K562 (cell line): Measurements from ENCODE around the gene NFS1. TPM values are rescaled to one million over a fixed set of nuclear protein-coding genes. Genes with fewer than 3 reads are reported as not detected.
A peak's percentile ranks its signal among the peaks of the same experiment; 100 is the strongest.
"Not testable (repeated sequence)": the region's sequence is repeated elsewhere in the genome, so short reads cannot be mapped to it uniquely, and the experiment has no call there.

Experiments used
- ATAC-seq: fragments of 200-7000 bp; cut with Tn5 transposase; 3 replicates; pipeline ENCODE4 v1.9.1; 2020; ENCODE audit warnings: moderate library complexity
- BruUV-seq: library from RNA; stranded (reverse); fragments of 400-500 nt; replicated peaks from 2 replicates; lab custom pipeline; 2021; lab: Mats Ljungman, UMichigan
- CTCF ChIA-PET: fragments of 300-600 bp; formaldehyde crosslinking; extraction: SDS; loops from one replicate; lab custom pipeline; 2021; ENCODE audit warnings: low intra/inter-chr PET ratio; lab: Yijun Ruan, JAX
- POLR2A ChIA-PET: fragments of 300-600, 350-650 bp; sonication (Branson Sonifier 250); formaldehyde crosslinking; extraction: SDS; loops from one replicate; lab custom pipeline; 2021; ENCODE audit warnings: antibody characterized with exemption, inconsistent platforms; lab: Yijun Ruan, JAX
- DNase-seq, 4 experiments: peaks; one replicate each; pipeline versions ENCODE4 v3.0.0 to v3.0.0-alpha.2; 2011 to 2018; ENCODE audit warnings: low spot score in 3 of 4, mixed read lengths in 3 of 4; ENCODE audit errors: extremely low read depth in 1 of 4
- FAIRE-seq: peaks from 2 replicates; lab custom pipeline; 2011; peaks lifted over from hg19 to GRCh38; lab: Jason Lieb, UNC
- H2AFZ ChIP-seq: 2 replicates; pipeline ENCODE4 v1.6.0; 2011; ENCODE audit warnings: low read depth, low read length, control low read depth, inconsistent platforms
- H3K27ac ChIP-seq: fragments of 200-600 bp; 3 replicates; pipeline ENCODE4 v1.8.0; 2011; ENCODE audit warnings: low read depth, mild to moderate bottlenecking, control low read depth, inconsistent platforms, low read length, moderate library complexity, mixed read lengths; ENCODE audit errors: extremely low read depth
- H3K27me3 ChIP-seq, 2 experiments: fragments of 300-600 bp in 1 of 2; 2 replicates in 1 of 2; 3 replicates in 1 of 2; pipeline versions ENCODE4 v1.6.0 to v1.8.0; 2011; ENCODE audit warnings: inconsistent platforms in 2 of 2, low read length in 2 of 2, mild to moderate bottlenecking in 1 of 2, mixed read lengths in 1 of 2, moderate library complexity in 1 of 2; ENCODE audit not compliant: control insufficient read depth in 2 of 2, insufficient read depth in 2 of 2
- H3K36me3 ChIP-seq: fragments of 300-600 bp; 3 replicates; pipeline ENCODE4 v1.8.0; 2011; ENCODE audit warnings: mild to moderate bottlenecking, low read length, inconsistent platforms; ENCODE audit not compliant: control insufficient read depth, insufficient read depth
- H3K4me1 ChIP-seq, 2 experiments: fragments of 200-600 bp in 1 of 2; replicated peaks in 1 of 2; 2 replicates in 1 of 2; 3 replicates in 1 of 2; pipeline versions ENCODE4 v1.5.1 to v1.8.0; 2011; ENCODE audit warnings: inconsistent platforms in 2 of 2, low read length in 2 of 2, mild to moderate bottlenecking in 1 of 2, mixed read lengths in 1 of 2, moderate library complexity in 1 of 2; ENCODE audit not compliant: control insufficient read depth in 2 of 2, insufficient read depth in 2 of 2
- H3K4me2 ChIP-seq: 2 replicates; pipeline ENCODE4 v1.6.1; 2011; ENCODE audit warnings: low read length, control low read depth, inconsistent platforms, mixed read lengths; ENCODE audit not compliant: insufficient read depth
- H3K4me3 ChIP-seq: fragments of 200-600 bp; sonication (generic), shearing (Covaris generic); 2 replicates; pipeline ENCODE4 v1.5.1; 2016; ENCODE audit warnings: control low read depth, inconsistent platforms
- H3K79me2 ChIP-seq: fragments of 200-600 bp; 3 replicates; pipeline ENCODE4 v1.8.0; 2011; ENCODE audit warnings: low read length, inconsistent platforms; ENCODE audit not compliant: control insufficient read depth, insufficient read depth
- H3K9ac ChIP-seq, 2 experiments: 2 replicates each; pipeline versions ENCODE4 v1.6.0 to v1.6.1; 2011; ENCODE audit warnings: low read depth in 2 of 2, low read length in 2 of 2, control low read depth in 1 of 2, inconsistent platforms in 1 of 2, mild to moderate bottlenecking in 1 of 2, mixed read lengths in 1 of 2; ENCODE audit not compliant: insufficient read depth in 1 of 2
- H3K9me1 ChIP-seq: one replicate; pipeline ENCODE4 v1.6.0; 2011; ENCODE audit warnings: inconsistent platforms, mild to moderate bottlenecking, low read length, moderate library complexity; ENCODE audit not compliant: control insufficient read depth, insufficient read depth
- H3K9me3 ChIP-seq: replicated peaks from 2 replicates; pipeline ENCODE4 v1.5.1; 2011; ENCODE audit warnings: low read depth, low read length, inconsistent platforms; ENCODE audit not compliant: control insufficient read depth, insufficient read depth
- H4K20me1 ChIP-seq: replicated peaks from 2 replicates; pipeline ENCODE4 v1.6.1; 2011; ENCODE audit warnings: low read length, inconsistent platforms, mixed read lengths; ENCODE audit not compliant: control insufficient read depth, insufficient read depth
- POLR2A ChIP-seq: fragments of 450-650 bp; conservative IDR thresholded peaks from 2 replicates; pipeline ENCODE4 v1.6.1; 2016
- SPI1 ChIP-seq: IDR thresholded peaks from 2 replicates; pipeline ENCODE4 v1.6.1; 2011; ENCODE audit warnings: low read depth, low read length, control low read depth, borderline replicate concordance
- SUPT5H ChIP-seq: fragments of 450-650 bp; IDR thresholded peaks from 2 replicates; pipeline ENCODE4 v1.6.1; 2016
- WGBS: fragments of 100-300 bp; shearing (Covaris generic); methylation state at CpG from one replicate; pipeline ENCODE4 v1.1.6; 2016; ENCODE audit warnings: low coverage, mixed read lengths; ENCODE audit not compliant: insufficient coverage; ENCODE audit errors: missing lambda C conversion rate; 5-methylcytosine and 5-hydroxymethylcytosine counted together
- in situ Hi-C: fragments of 300-500 bp; cut with MboI; formaldehyde crosslinking; loops from 4 replicates; pipeline ENCODE4 v1.15.0; 2018; ENCODE audit warnings: inconsistent platforms, mixed read lengths
- intact Hi-C: fragments of 100-400 bp; cut with micrococcal nuclease; formaldehyde crosslinking; loops from 2 replicates; pipeline ENCODE4 v1.14.2; 2022
- polyA plus RNA-seq, 8 experiments: library from polyadenylated mRNA; depleted of rRNA in 4 of 8; stranded (reverse) in 5 of 8; unstranded in 3 of 8; fragments of >200 nt; fragmentation: Nextera tagmentation in 2 of 8; fragmentation: Illumina TruSeq in 1 of 8; extraction: Ambion mirVana in 2 of 8; extraction: Trizol in 1 of 8; gene quantifications; 2 replicates each; pipeline versions ENCODE4 v1.2.1 to v1.2.3, GENCODE V29; 2011 to 2014; ENCODE audit warnings: inconsistent platforms in 1 of 8, missing spikeins in 1 of 8
- total RNA-seq, 7 experiments: library from RNA; depleted of rRNA in 6 of 7; stranded (reverse); fragments of >200 nt in 6 of 7; fragmentation: Illumina TruSeq in 2 of 7; extraction: Trizol in 2 of 7; gene quantifications; 2 replicates each; pipeline versions ENCODE4 v1.2.1 to v1.2.3, GENCODE V29; 2011 to 2021; ENCODE audit warnings: low replicate concordance in 1 of 7
- TF ChIP-seq, protein P1 (sequence below): fragments of 450-650 bp; IDR thresholded peaks from 2 replicates; pipeline ENCODE4 v1.7.1; 2018; ENCODE audit warnings: mild to moderate bottlenecking, low read depth; ENCODE audit not compliant: partially characterized antibody

The NFS1 gene
- total and polyA plus RNA-seq, 9 of the 15 experiments (the other 6 are each of a cell fraction or from before 2014, with no cell fraction given) = 11.5 to 84.8 (median 47.1) TPM

DNA sequence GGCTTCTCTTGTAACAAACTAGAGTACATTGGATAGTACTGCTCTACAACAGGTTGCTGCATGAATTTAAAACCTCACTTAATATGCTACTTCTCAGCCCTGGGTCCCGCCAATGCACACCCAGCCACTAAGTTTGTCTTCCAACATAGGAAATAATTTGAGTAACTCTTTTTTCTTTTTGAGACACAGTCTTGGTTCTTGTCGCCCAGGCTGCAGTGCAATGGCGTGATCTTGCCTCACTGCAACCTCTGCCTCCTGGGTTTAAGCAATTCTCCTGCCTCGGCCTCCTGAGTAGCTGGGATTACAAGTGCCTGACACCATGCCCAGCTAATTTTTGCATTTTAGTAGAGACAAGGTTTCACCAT is 24.1 kb upstream of the NFS1 start:
- H2AFZ ChIP-seq, H3K9me3 ChIP-seq, intact Hi-C loops, in situ Hi-C loops, CTCF ChIA-PET, ATAC-seq, H3K4me2 ChIP-seq, H3K27ac ChIP-seq, H3K4me3 ChIP-seq, H3K4me1 ChIP-seq, BruUV-seq: not testable (repeated sequence)
- POLR2A ChIA-PET = interaction anchor here (0.6 to 7.2 kb wide), 4 partner anchors 9 to 59 kb away, joined by 3 to 102 read pairs (median 4); partner anchors contain the start of genes NFS1 and ROMO1
- Histone ChIP-seq H4K20me1 (peaks cover 24% of the 10 kb centered on the region), H3K79me2 (peaks cover 84% of the 10 kb centered on the region)
- 93% methylated on average over 4 of the region's 4 CpGs for WGBS
- TF ChIP-seq SUPT5H = peak; percentile 25; the same call in 1 of the 2 replicates
- TF ChIP-seq, all 486 proteins: peak for 1; not testable (repeated sequence) for 485
- not testable (repeated sequence) for H3K9me1 ChIP-seq, H3K9ac ChIP-seq, H3K27me3 ChIP-seq, DNase-seq, FAIRE-seq
- H3K36me3 ChIP-seq = peaks cover 96% of the 10 kb centered on the region

DNA sequence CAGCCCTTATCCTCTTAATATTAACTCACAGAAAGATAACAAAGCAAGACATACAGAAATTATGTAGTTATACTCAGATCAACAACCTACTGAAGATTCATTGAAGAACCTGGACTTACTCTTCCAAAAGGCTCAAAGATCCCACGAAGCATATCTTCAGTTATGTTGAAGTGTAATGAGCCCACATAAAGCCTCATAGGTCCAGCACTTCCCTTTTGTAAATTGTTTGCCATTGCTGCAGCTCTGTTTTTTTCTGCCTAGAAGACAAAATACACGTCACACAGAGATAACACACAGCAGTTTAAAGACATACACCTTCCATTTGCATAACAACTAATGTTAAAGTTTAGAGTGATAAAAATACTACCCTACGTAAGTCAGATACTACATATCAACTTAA is 22.5 kb upstream of the NFS1 start:
- Histone ChIP-seq H2AFZ (no peak overlapping the region), H3K9ac (no peak overlapping the region), H3K27me3 (no peaks in the 10 kb centered on the region), H3K36me3 (peaks cover 98% of the 10 kb centered on the region), H3K4me1 (no peaks in the 10 kb centered on the region), H3K9me3 (no peaks in the 10 kb centered on the region), H3K4me2 (no peak overlapping the region), H3K27ac (no peak overlapping the region), H3K79me2 (peaks cover 79% of the 10 kb centered on the region), H4K20me1 (peaks cover 24% of the 10 kb centered on the region), H3K9me1 (no peaks in the 10 kb centered on the region), H3K4me3 (no peak overlapping the region)
- WGBS = 77% methylated on average over 3 of the region's 3 CpGs
- no peak for ATAC-seq
- POLR2A ChIA-PET = interaction anchor here (0.6 to 7.2 kb wide), 8 partner anchors 8 to 845 kb away, joined by 3 to 102 read pairs (median 4); partner anchors contain the start of genes NFS1, RBM39 and ROMO1
- intact Hi-C loops (no loop called here), in situ Hi-C loops (no loop called here)
- no peak for DNase-seq
- no peak for FAIRE-seq
- BruUV-seq = no TSS peak
- CTCF ChIA-PET = no interaction called here
- TF ChIP-seq POLR2A (0 out of 2 replicates have a peak, but pooled peaks have one; percentile 24), SPI1 (peak; percentile 45; the same call in 1 of the 2 replicates)
- TF ChIP-seq, protein P1, sequence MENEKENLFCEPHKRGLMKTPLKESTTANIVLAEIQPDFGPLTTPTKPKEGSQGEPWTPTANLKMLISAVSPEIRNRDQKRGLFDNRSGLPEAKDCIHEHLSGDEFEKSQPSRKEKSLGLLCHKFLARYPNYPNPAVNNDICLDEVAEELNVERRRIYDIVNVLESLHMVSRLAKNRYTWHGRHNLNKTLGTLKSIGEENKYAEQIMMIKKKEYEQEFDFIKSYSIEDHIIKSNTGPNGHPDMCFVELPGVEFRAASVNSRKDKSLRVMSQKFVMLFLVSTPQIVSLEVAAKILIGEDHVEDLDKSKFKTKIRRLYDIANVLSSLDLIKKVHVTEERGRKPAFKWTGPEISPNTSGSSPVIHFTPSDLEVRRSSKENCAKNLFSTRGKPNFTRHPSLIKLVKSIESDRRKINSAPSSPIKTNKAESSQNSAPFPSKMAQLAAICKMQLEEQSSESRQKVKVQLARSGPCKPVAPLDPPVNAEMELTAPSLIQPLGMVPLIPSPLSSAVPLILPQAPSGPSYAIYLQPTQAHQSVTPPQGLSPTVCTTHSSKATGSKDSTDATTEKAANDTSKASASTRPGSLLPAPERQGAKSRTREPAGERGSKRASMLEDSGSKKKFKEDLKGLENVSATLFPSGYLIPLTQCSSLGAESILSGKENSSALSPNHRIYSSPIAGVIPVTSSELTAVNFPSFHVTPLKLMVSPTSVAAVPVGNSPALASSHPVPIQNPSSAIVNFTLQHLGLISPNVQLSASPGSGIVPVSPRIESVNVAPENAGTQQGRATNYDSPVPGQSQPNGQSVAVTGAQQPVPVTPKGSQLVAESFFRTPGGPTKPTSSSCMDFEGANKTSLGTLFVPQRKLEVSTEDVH = no peak
